ENCODE measurements around the gene RAP1GAP2.

The RAP1GAP2 gene

DNA sequence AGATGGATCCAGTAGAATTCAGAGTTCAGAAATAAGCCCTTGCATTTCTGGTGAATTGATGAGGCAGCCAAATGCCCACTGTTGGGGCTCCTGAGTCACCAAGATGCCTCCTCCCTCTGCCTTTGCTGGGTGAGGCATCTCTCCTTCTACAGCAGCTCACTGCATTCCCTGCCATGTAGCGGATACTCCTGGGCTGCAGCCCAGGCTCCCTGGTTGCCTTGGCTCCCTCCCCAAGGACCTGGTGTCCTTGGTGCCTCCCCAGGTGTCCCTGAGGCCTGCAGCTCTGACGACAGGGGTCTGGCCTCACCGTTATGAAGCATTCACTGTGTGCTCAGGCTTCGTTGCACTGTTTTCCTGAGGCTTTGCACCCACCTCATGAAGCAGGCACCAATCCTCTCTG lies 7.7 kb downstream of the RAP1GAP2 start:
- TF ChIP-seq, protein P1, sequence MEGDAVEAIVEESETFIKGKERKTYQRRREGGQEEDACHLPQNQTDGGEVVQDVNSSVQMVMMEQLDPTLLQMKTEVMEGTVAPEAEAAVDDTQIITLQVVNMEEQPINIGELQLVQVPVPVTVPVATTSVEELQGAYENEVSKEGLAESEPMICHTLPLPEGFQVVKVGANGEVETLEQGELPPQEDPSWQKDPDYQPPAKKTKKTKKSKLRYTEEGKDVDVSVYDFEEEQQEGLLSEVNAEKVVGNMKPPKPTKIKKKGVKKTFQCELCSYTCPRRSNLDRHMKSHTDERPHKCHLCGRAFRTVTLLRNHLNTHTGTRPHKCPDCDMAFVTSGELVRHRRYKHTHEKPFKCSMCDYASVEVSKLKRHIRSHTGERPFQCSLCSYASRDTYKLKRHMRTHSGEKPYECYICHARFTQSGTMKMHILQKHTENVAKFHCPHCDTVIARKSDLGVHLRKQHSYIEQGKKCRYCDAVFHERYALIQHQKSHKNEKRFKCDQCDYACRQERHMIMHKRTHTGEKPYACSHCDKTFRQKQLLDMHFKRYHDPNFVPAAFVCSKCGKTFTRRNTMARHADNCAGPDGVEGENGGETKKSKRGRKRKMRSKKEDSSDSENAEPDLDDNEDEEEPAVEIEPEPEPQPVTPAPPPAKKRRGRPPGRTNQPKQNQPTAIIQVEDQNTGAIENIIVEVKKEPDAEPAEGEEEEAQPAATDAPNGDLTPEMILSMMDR (IDR thresholded peaks at IDR 0.05; ENCODE audit: low read depth, low read length) = no peak
- H3K4me3 ChIP-seq (ENCODE audit: low read depth, low read length) = no peak overlapping the region

DNA sequence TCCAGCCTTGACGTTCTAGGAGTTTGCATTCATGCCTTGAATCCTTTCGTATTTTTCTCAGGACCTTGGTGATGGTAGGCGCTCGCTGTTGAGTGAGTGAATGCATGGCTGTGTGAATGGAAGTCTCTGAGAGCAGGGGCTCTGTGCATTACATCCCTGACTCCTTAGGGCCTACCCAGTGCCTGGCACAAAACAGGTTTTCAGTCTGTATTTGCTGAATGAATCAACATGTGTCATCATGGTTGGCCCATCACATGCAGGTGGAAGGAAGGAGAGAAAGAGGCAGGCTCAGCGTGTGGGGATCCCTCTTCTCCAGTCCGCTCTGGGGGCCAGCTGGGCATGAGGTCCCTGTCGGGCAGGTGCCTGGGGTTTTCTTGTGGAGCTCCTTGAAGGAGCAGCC lies 8.7 kb downstream of the RAP1GAP2 start:
- TF ChIP-seq, protein P1 (IDR thresholded peaks at IDR 0.05; ENCODE audit: low read depth, low read length) = no peak
- H3K4me3 ChIP-seq (ENCODE audit: low read depth, low read length) = no peak overlapping the region

DNA sequence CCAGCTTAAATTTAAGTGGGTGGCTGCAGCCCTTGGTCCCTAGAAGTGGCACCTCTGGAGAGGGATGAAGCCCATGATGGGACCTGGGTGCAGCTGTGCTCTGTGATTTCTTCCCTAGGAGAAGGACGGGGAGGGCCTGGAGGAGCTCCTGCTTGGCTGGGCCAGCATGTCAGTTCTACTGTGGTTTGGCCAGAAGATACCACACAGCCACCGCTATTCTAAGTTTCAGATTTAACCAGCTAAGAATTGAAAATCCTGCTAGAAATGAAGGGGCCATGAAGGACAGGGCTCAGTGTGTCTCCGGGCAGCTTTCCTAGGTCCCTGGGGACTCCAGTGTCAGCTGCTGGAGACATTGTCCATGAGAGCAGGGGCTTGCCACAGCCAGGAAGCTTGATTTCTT lies 9.7 kb downstream of the RAP1GAP2 start:
- TF ChIP-seq, protein P1 (IDR thresholded peaks at IDR 0.05; ENCODE audit: low read depth, low read length) = no peak
- no peak overlapping the region for H3K4me3 ChIP-seq (ENCODE audit: low read depth, low read length)

DNA sequence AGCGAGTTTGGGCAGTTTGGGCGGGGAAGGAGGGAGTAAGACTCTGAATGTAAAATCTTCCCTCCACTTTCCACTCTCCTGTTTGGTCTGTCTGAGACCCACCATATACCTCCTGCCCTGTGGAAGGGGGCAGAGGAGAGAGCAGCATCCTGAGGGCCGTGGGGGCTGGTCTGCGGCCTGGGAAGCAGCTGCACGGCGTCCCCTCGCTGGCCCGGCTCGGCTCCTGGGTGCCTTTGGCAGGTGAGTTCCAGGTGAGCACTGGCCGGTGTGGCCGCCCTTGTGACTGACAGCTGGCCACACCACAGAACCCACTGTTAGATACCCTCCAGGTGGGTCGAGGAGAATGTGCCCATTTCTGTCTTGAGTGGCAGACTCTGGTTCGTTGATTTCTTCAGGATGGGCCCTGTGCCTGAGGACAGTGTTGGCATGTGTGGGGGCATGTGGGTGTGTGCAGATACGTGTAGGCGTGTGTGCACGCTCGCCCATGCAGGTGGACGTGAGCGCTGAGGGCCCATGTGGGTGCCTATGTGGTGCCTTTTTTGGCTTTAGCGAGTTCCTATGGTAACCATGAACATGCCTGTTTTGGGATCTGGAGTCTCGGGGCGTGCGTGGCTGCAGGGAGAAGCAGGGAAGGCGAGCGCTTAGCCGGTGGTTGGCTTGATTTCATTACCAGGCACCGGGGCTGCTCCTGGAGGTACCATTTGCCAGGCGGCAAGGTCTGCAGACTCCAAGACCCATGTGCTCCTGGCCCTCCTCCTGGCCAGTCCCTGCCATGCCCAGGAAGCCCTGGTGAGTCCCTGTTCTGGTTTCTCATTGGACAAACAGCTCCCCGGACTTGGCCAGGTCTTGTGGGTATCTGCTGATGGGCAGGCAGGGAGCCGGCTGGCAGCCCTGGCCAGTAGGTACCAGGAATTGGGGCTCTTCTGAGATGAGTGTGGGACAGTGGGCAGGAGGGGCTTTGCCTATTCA lies 12.4 kb downstream of the RAP1GAP2 start:
- no peak overlapping the region for H3K4me3 ChIP-seq (ENCODE audit: low read depth, low read length)
- TF ChIP-seq, protein P1 (IDR thresholded peaks at IDR 0.05; ENCODE audit: low read depth, low read length) = no peak

DNA sequence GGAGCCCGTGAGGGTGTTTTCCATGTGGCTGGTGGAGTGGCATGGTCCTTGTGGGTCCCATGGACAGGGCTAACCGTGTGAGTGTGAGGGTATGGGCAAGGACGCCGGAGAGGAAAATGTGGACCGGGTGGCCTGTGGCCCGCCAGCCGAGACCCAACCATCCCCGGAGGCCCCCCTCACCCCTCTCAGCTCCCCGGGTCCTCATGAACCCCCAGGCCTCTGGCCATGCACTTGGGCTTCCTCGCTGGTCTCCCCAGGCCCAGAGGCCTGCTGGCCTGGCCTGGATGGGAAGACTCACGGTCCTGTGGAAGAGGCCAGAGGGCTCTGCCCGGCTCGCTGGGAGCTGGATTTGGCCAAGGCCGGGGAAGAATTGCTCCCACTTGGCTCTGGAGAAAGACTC lies 13.1 kb downstream of the RAP1GAP2 start:
- H3K4me3 ChIP-seq (ENCODE audit: low read depth, low read length) = no peak overlapping the region
- TF ChIP-seq, protein P1 (IDR thresholded peaks at IDR 0.05; ENCODE audit: low read depth, low read length) = no peak

DNA sequence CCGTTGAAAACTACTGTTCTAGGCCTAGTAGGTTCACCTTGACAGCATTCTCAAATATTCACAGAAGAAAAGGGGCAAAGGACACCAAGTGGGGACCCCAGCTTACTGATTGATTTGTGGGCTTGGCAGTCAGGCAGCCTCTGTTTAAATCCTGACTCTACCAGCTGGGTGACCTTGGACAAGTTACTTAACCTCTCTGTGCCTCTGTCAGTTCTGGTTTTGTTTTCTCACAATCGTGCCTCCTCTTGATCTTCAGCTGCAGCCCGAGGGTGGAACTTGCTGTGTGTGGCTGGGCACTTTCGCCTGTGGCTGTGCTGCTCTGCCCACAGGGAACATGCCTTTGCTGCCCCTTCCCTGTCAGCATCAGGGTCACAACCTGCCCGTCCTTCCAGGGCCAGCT lies 17.8 kb downstream of the RAP1GAP2 start:
- H3K4me3 ChIP-seq (ENCODE audit: low read depth, low read length) = no peak overlapping the region
- TF ChIP-seq, protein P1 (IDR thresholded peaks at IDR 0.05; ENCODE audit: low read depth, low read length) = no peak
